ENCODE measurements around the gene SLC27A1.

The SLC27A1 gene

GRCh38 chr19:17524651-17525050 lies 54.3 kb downstream of the SLC27A1 start:
- Histone ChIP-seq H3K36me3 (ENCODE audit: control insufficient read depth, insufficient read depth, low read length) (peaks cover 4% of the 10 kb centered on the region), H3K27me3 (replicated peaks; ENCODE audit: control insufficient read depth, insufficient read depth, low read length) (no peaks in the 10 kb centered on the region), H3K4me3 (replicated peaks; ENCODE audit: low read depth, low read length) (no peak overlapping the region)
- DNase-seq (ENCODE audit: extremely low read depth, insufficient read length): no peak
- TF ChIP-seq CTCF (IDR thresholded peaks at IDR 0.05; ENCODE audit: insufficient read depth, low read length, poor library complexity, severe bottlenecking): no peak

- TF ChIP-seq CTCF (IDR thresholded peaks at IDR 0.05; ENCODE audit: insufficient read depth, low read length, poor library complexity, severe bottlenecking): no peak
- H3K36me3 ChIP-seq (ENCODE audit: control insufficient read depth, insufficient read depth, low read length): peaks cover 4% of the 10 kb centered on the region
- no peak overlapping the region for H3K4me3 ChIP-seq (replicated peaks; ENCODE audit: low read depth, low read length)
- no peak for DNase-seq (ENCODE audit: extremely low read depth, insufficient read length)
- no peaks in the 10 kb centered on the region for H3K27me3 ChIP-seq (replicated peaks; ENCODE audit: control insufficient read depth, insufficient read depth, low read length)
Measured at GRCh38 chr19:17525141-17525540, 54.8 kb downstream of the SLC27A1 start.

GRCh38 chr19:17526922-17527321 lies 56.6 kb downstream of the SLC27A1 start:
- H3K27me3 ChIP-seq (replicated peaks; ENCODE audit: control insufficient read depth, insufficient read depth, low read length): no peaks in the 10 kb centered on the region
- H3K4me3 ChIP-seq (replicated peaks; ENCODE audit: low read depth, low read length): peak overlapping the region; percentile 61
- TF ChIP-seq CTCF (IDR thresholded peaks at IDR 0.05; ENCODE audit: insufficient read depth, low read length, poor library complexity, severe bottlenecking): no peak
- DNase-seq (ENCODE audit: extremely low read depth, insufficient read length): peak; percentile 83
- no peaks in the 10 kb centered on the region for H3K36me3 ChIP-seq (ENCODE audit: control insufficient read depth, insufficient read depth, low read length)

- DNase-seq (ENCODE audit: extremely low read depth, insufficient read length): no peak
- Histone ChIP-seq H3K4me3 (replicated peaks; ENCODE audit: low read depth, low read length) (peak overlapping the region; percentile 61), H3K27me3 (replicated peaks; ENCODE audit: control insufficient read depth, insufficient read depth, low read length) (no peaks in the 10 kb centered on the region), H3K36me3 (ENCODE audit: control insufficient read depth, insufficient read depth, low read length) (peaks cover 2% of the 10 kb centered on the region; the same call in 1 of the 2 replicates)
- TF ChIP-seq CTCF (IDR thresholded peaks at IDR 0.05; ENCODE audit: insufficient read depth, low read length, poor library complexity, severe bottlenecking): no peak
Measured at GRCh38 chr19:17527326-17527725, 57.0 kb downstream of the SLC27A1 start.

- no peak for DNase-seq (ENCODE audit: extremely low read depth, insufficient read length)
- H3K27me3 ChIP-seq (replicated peaks; ENCODE audit: control insufficient read depth, insufficient read depth, low read length): no peaks in the 10 kb centered on the region
- H3K4me3 ChIP-seq (replicated peaks; ENCODE audit: low read depth, low read length): no peak overlapping the region; the same call in 1 of the 2 replicates
- no peak for TF ChIP-seq CTCF (IDR thresholded peaks at IDR 0.05; ENCODE audit: insufficient read depth, low read length, poor library complexity, severe bottlenecking)
- peaks cover 2% of the 10 kb centered on the region for H3K36me3 ChIP-seq (ENCODE audit: control insufficient read depth, insufficient read depth, low read length)
Measured at GRCh38 chr19:17528610-17529009, 58.3 kb downstream of the SLC27A1 start.
